Muscle layer of duodenum (tissue), 2 donors: Measurements from ENCODE around the gene CCDC188.

Source experiments
- H3K27ac ChIP-seq: one replicate; pipeline ENCODE4 v1.7.0; 2013; ENCODE audit warnings: mild to moderate bottlenecking, low read length
- H3K27me3 ChIP-seq: one replicate; pipeline ENCODE4 v1.7.0; 2013; ENCODE audit warnings: low read depth, mild to moderate bottlenecking, control low read depth, low read length
- H3K36me3 ChIP-seq, 2 donors: one replicate each; pipeline ENCODE4 v1.7.0; 2013; ENCODE audit warnings: low read length in 2 of 2, control low read depth in 1 of 2, mild to moderate bottlenecking in 1 of 2; ENCODE audit not compliant: insufficient read depth in 2 of 2, control insufficient read depth in 1 of 2
- H3K4me1 ChIP-seq, 2 donors: one replicate each; pipeline ENCODE4 v1.7.0; 2013; ENCODE audit warnings: low read length in 2 of 2, mild to moderate bottlenecking in 2 of 2, control low read depth in 1 of 2, moderate library complexity in 1 of 2; ENCODE audit not compliant: insufficient read depth in 2 of 2, control insufficient read depth in 1 of 2
- H3K4me3 ChIP-seq, 2 donors: one replicate each; pipeline ENCODE4 v1.7.0; 2013; ENCODE audit warnings: low read length in 2 of 2, low read depth in 1 of 2, mild to moderate bottlenecking in 1 of 2
- H3K9me3 ChIP-seq, 2 donors: one replicate each; pipeline ENCODE4 v1.7.0; 2013; ENCODE audit warnings: low read length in 2 of 2, control low read depth in 1 of 2, mild to moderate bottlenecking in 1 of 2; ENCODE audit not compliant: control insufficient read depth in 1 of 2
- donor health status: healthy.

The CCDC188 gene

GRCh38 chr22:20192293-20192971, 41.6 kb upstream of the CCDC188 start:
- Histone ChIP-seq H3K36me3 (no peaks in the 10 kb centered on the region), H3K9me3 (no peaks in the 10 kb centered on the region), H3K27me3 (no peaks in the 10 kb centered on the region), H3K4me3 (no peak overlapping the region), H3K27ac (no peak overlapping the region), H3K4me1 (no peaks in the 10 kb centered on the region)

- no peaks in the 10 kb centered on the region for H3K36me3 ChIP-seq
- no peaks in the 10 kb centered on the region for H3K4me1 ChIP-seq
- H3K4me3 ChIP-seq, result no peak overlapping the region
- H3K27ac ChIP-seq, result no peak overlapping the region
- no peaks in the 10 kb centered on the region for H3K9me3 ChIP-seq
- no peaks in the 10 kb centered on the region for H3K27me3 ChIP-seq
These were observed 40.9 kb upstream of the CCDC188 start for GRCh38 chr22:20191803-20192202.

- H3K4me3 ChIP-seq, result no peak overlapping the region
- no peaks in the 10 kb centered on the region for H3K36me3 ChIP-seq
- no peak overlapping the region for H3K27ac ChIP-seq
- no peaks in the 10 kb centered on the region for H3K4me1 ChIP-seq
- no peaks in the 10 kb centered on the region for H3K9me3 ChIP-seq
- no peaks in the 10 kb centered on the region for H3K27me3 ChIP-seq
These were observed 40.2 kb upstream of the CCDC188 start for GRCh38 chr22:20191000-20191515.

GRCh38 chr22:20188567-20188877, 37.7 kb upstream of the CCDC188 start:
- H3K9me3 ChIP-seq, result no peaks in the 10 kb centered on the region
- H3K4me3 ChIP-seq, result no peak overlapping the region
- no peaks in the 10 kb centered on the region for H3K27me3 ChIP-seq
- no peak overlapping the region for H3K27ac ChIP-seq
- H3K4me1 ChIP-seq, result no peaks in the 10 kb centered on the region
- no peaks in the 10 kb centered on the region for H3K36me3 ChIP-seq

- Histone ChIP-seq H3K27me3 (no peaks in the 10 kb centered on the region), H3K36me3 (no peaks in the 10 kb centered on the region), H3K9me3 (no peaks in the 10 kb centered on the region), H3K4me3 (no peak overlapping the region), H3K27ac (no peak overlapping the region), H3K4me1 (no peaks in the 10 kb centered on the region)
These were observed 37.1 kb upstream of the CCDC188 start for GRCh38 chr22:20187777-20188566.

GRCh38 chr22:20186871-20187546, 36.2 kb upstream of the CCDC188 start:
- H3K9me3 ChIP-seq, result no peaks in the 10 kb centered on the region
- no peaks in the 10 kb centered on the region for H3K27me3 ChIP-seq
- no peak overlapping the region for H3K27ac ChIP-seq
- H3K36me3 ChIP-seq, result no peaks in the 10 kb centered on the region
- no peak overlapping the region for H3K4me3 ChIP-seq
- no peaks in the 10 kb centered on the region for H3K4me1 ChIP-seq

GRCh38 chr22:20186183-20186870, 35.5 kb upstream of the CCDC188 start:
- Histone ChIP-seq H3K4me1 (no peaks in the 10 kb centered on the region), H3K36me3 (no peaks in the 10 kb centered on the region), H3K4me3 (no peak overlapping the region), H3K27ac (no peak overlapping the region), H3K27me3 (no peaks in the 10 kb centered on the region), H3K9me3 (no peaks in the 10 kb centered on the region)

GRCh38 chr22:20185750-20186149, 34.9 kb upstream of the CCDC188 start:
- no peaks in the 10 kb centered on the region for H3K9me3 ChIP-seq

GRCh38 chr22:20184501-20185165, 33.8 kb upstream of the CCDC188 start:
- no peak overlapping the region for H3K4me3 ChIP-seq
- no peak overlapping the region for H3K27ac ChIP-seq
- no peaks in the 10 kb centered on the region for H3K4me1 ChIP-seq
- no peaks in the 10 kb centered on the region for H3K9me3 ChIP-seq
- H3K27me3 ChIP-seq, result no peaks in the 10 kb centered on the region
- H3K36me3 ChIP-seq, result no peaks in the 10 kb centered on the region

More at GRCh38 chr22:20185750-20186149, 34.9 kb upstream of the CCDC188 start:
- Histone ChIP-seq H3K27ac (no peak overlapping the region), H3K27me3 (no peaks in the 10 kb centered on the region), H3K36me3 (no peaks in the 10 kb centered on the region), H3K4me1 (no peaks in the 10 kb centered on the region), H3K4me3 (no peak overlapping the region)

- Histone ChIP-seq H3K4me3 (no peak overlapping the region), H3K36me3 (no peaks in the 10 kb centered on the region), H3K27me3 (no peaks in the 10 kb centered on the region), H3K27ac (no peak overlapping the region), H3K9me3 (no peaks in the 10 kb centered on the region), H3K4me1 (no peaks in the 10 kb centered on the region)
These were observed 33.0 kb upstream of the CCDC188 start for GRCh38 chr22:20183823-20184222.
